Breast epithelium (tissue), 4 donors: ENCODE results near the gene CNMD. TPM values are rescaled to one million over a fixed set of nuclear protein-coding genes. Genes with fewer than 3 reads are reported as not detected.
"Not testable (repeated sequence)": the region's sequence is repeated elsewhere in the genome, so short reads cannot be mapped to it uniquely, and the experiment has no call there.

Experiments
- DNase-seq, 2 donors: peaks; one replicate each; pipeline ENCODE4 v3.0.0-alpha.2; 2019; ENCODE audit warnings: low spot score in 2 of 2
- H3K27ac ChIP-seq, 2 donors: fragments of 200-600 bp; sonication (generic) in 1 of 2; one replicate each; pipeline ENCODE4 v1.5.1; 2016 to 2019; ENCODE audit warnings: mild to moderate bottlenecking in 1 of 2
- H3K27me3 ChIP-seq, 2 donors: fragments of 200-600 bp; sonication (generic) in 1 of 2; one replicate each; pipeline versions ENCODE4 v1.5.1 to v1.6.0; 2017 to 2019; ENCODE audit warnings: control low read depth in 1 of 2, mild to moderate bottlenecking in 1 of 2
- H3K36me3 ChIP-seq: fragments of 200-600 bp; one replicate; pipeline ENCODE4 v1.5.1; 2019
- H3K4me1 ChIP-seq, 2 donors: fragments of 200-600 bp; sonication (generic); one replicate each; pipeline ENCODE4 v1.5.1; 2016 to 2019; ENCODE audit warnings: control low read depth in 1 of 2
- H3K4me3 ChIP-seq, 3 donors: fragments of 200-600 bp; sonication (generic); 1 replicate in 2 of 3; 2 replicates in 1 of 3; pipeline ENCODE4 v1.5.1; 2016 to 2019; ENCODE audit warnings: mild to moderate bottlenecking in 3 of 3, moderate library complexity in 2 of 3
- H3K9me3 ChIP-seq, 2 donors: fragments of 200-600 bp; sonication (generic) in 1 of 2; one replicate each; pipeline ENCODE4 v1.5.1; 2016 to 2019; ENCODE audit warnings: control low read depth in 1 of 2
- CTCF ChIP-seq, 3 donors: fragments of 450-650 bp; IDR thresholded peaks; one replicate each; pipeline ENCODE4 v1.5.1; 2016 to 2017; ENCODE audit warnings: antibody characterized with exemption in 3 of 3, mild to moderate bottlenecking in 3 of 3, moderate library complexity in 3 of 3
- POLR2A ChIP-seq: fragments of 450-650 bp; IDR thresholded peaks from one replicate; pipeline ENCODE4 v1.6.1; 2016; ENCODE audit warnings: antibody characterized with exemption, mild to moderate bottlenecking, moderate library complexity
- POLR2AphosphoS5 ChIP-seq, 3 donors: sonication (generic); formaldehyde crosslinking; IDR thresholded peaks; one replicate each; pipeline ENCODE4 v1.6.1; 2017; ENCODE audit warnings: antibody characterized with exemption in 3 of 3
- intact Hi-C: fragments of 100-400 bp; cut with DNase I; formaldehyde crosslinking; loops from one replicate; pipeline ENCODE4 v1.15.1; 2023; ENCODE audit warnings: low total_unique reads
- total RNA-seq, 3 donors: library from RNA; depleted of rRNA; stranded (reverse); fragments of >200 nt; gene quantifications; one replicate each; pipeline ENCODE4 v1.1.0, GENCODE V29; 2016

The CNMD gene
- total RNA-seq, 3 donors from 2014 or later, result 0.29 to 0.96 TPM; not detected in 1

GRCh38 chr13:52726258-52726657 is 13.4 kb downstream of the CNMD start:
- Histone ChIP-seq H3K27ac (no peak overlapping the region), H3K4me3 (no peak overlapping the region), H3K9me3 (peaks cover 0 to 5% of the 10 kb centered on the region in 2 donors), H3K4me1 (no peaks in the 10 kb centered on the region), H3K36me3 (no peaks in the 10 kb centered on the region), H3K27me3 (no peaks in the 10 kb centered on the region)
- no peak for DNase-seq
- intact Hi-C loops, result no loop called here
- TF ChIP-seq CTCF (IDR thresholded peaks at IDR 0.05) (no peak), POLR2AphosphoS5 (IDR thresholded peaks at IDR 0.05) (no peak), POLR2A (no peak)

- TF ChIP-seq CTCF (IDR thresholded peaks at IDR 0.05) (no peak), POLR2AphosphoS5 (IDR thresholded peaks at IDR 0.05) (no peak), POLR2A (no peak)
- H3K4me3 ChIP-seq, result no peak overlapping the region
- H3K27ac ChIP-seq, result no peak overlapping the region
- intact Hi-C loops, result no loop called here
- H3K9me3 ChIP-seq, result peaks cover 0 to 5% of the 10 kb centered on the region in 2 donors
- H3K27me3 ChIP-seq, result no peaks in the 10 kb centered on the region
- no peak for DNase-seq
- no peaks in the 10 kb centered on the region for H3K36me3 ChIP-seq
- H3K4me1 ChIP-seq, result no peaks in the 10 kb centered on the region
Measured at GRCh38 chr13:52725302-52725701, 14.3 kb downstream of the CNMD start.

- no peaks in the 10 kb centered on the region for H3K36me3 ChIP-seq
- H3K27me3 ChIP-seq, result no peaks in the 10 kb centered on the region
- DNase-seq, result no peak
- no peak overlapping the region for H3K4me3 ChIP-seq
- intact Hi-C loops, result no loop called here
- no peak for TF ChIP-seq CTCF (IDR thresholded peaks at IDR 0.05)
- no peak for TF ChIP-seq POLR2A
- H3K4me1 ChIP-seq, result no peaks in the 10 kb centered on the region
- peaks cover 0 to 5% of the 10 kb centered on the region in 2 donors for H3K9me3 ChIP-seq
- H3K27ac ChIP-seq, result no peak overlapping the region
Measured at GRCh38 chr13:52723181-52723580, 16.4 kb downstream of the CNMD start.

- H3K36me3 ChIP-seq, intact Hi-C loops, H3K27ac ChIP-seq, H3K4me1 ChIP-seq, DNase-seq, H3K4me3 ChIP-seq, H3K27me3 ChIP-seq: not testable (repeated sequence)
- peaks cover 0 to 12% of the 10 kb centered on the region in 2 donors for H3K9me3 ChIP-seq
Measured at GRCh38 chr13:52721356-52721755, 18.3 kb downstream of the CNMD start.

- H3K4me1 ChIP-seq, DNase-seq, intact Hi-C loops: not testable (repeated sequence)
Measured at GRCh38 chr13:52720904-52721303, 18.7 kb downstream of the CNMD start.

GRCh38 chr13:52713894-52714293 is 25.7 kb downstream of the CNMD start:
- peak in 1 of 2 donors; percentile 20 for DNase-seq
- no peak for TF ChIP-seq POLR2AphosphoS5 (IDR thresholded peaks at IDR 0.05)
- TF ChIP-seq CTCF (IDR thresholded peaks at IDR 0.05), result no peak
- TF ChIP-seq POLR2A, result no peak
- intact Hi-C loops, result no loop called here
- H3K36me3 ChIP-seq, result no peaks in the 10 kb centered on the region
- no peak overlapping the region for H3K4me3 ChIP-seq
- no peaks in the 10 kb centered on the region for H3K27me3 ChIP-seq
- no peak overlapping the region for H3K27ac ChIP-seq
- no peaks in the 10 kb centered on the region for H3K4me1 ChIP-seq
- H3K9me3 ChIP-seq, result peaks cover 0 to 8% of the 10 kb centered on the region in 2 donors

More at GRCh38 chr13:52720904-52721303, 18.7 kb downstream of the CNMD start:
- not testable (repeated sequence) for H3K27ac ChIP-seq, H3K36me3 ChIP-seq, H3K4me3 ChIP-seq, H3K27me3 ChIP-seq
- H3K9me3 ChIP-seq, result peaks cover 0 to 11% of the 10 kb centered on the region in 2 donors
